PC-9 (cell line): Measurements from ENCODE around the gene SNCAIP. TPM values are rescaled to one million over a fixed set of nuclear protein-coding genes. Genes with fewer than 3 reads are reported as not detected.
"Not testable (repeated sequence)": the region's sequence is repeated elsewhere in the genome, so short reads cannot be mapped to it uniquely, and the experiment has no call there.

Source experiments
- BruUV-seq: library from RNA; stranded (reverse); fragments of 400-500 nt; replicated peaks from 2 replicates; lab custom pipeline; 2021; lab: Mats Ljungman, UMichigan
- CTCF ChIA-PET: fragments of 300-600 bp; sonication (Branson Sonifier 250); formaldehyde crosslinking; loops from one replicate; lab custom pipeline; 2022; ENCODE audit warnings: antibody characterized with exemption; lab: Charles Lee
- POLR2A ChIA-PET: fragments of 300-600 bp; sonication (Branson Sonifier 250); formaldehyde crosslinking; loops from one replicate; lab custom pipeline; 2022; ENCODE audit warnings: antibody characterized with exemption; ENCODE audit not compliant: unreplicated experiment; lab: Charles Lee
- DNase-seq, 2 experiments: peaks; one replicate each; pipeline versions ENCODE4 v3.0.0 to v3.0.0-alpha.2; 2015 to 2022; ENCODE audit warnings: mixed read lengths in 1 of 2
- H2AFZ ChIP-seq: fragments of 200-600 bp; sonication (generic); 2 replicates; pipeline ENCODE4 v1.8.1; 2017; ENCODE audit warnings: antibody characterized with exemption
- H3F3A ChIP-seq: fragments of 200-600 bp; sonication (generic); 2 replicates; pipeline ENCODE4 v1.8.1; 2017; ENCODE audit warnings: antibody characterized with exemption, mild to moderate bottlenecking, low read depth; ENCODE audit not compliant: insufficient read depth
- H3K27ac ChIP-seq: fragments of 200-600 bp; sonication (generic); 2 replicates; pipeline ENCODE4 v1.6.1; 2016; ENCODE audit warnings: mixed run types
- H3K27me3 ChIP-seq: fragments of 200-600 bp; sonication (generic); 2 replicates; pipeline ENCODE4 v1.6.1; 2016; ENCODE audit warnings: low read depth, mixed run types; ENCODE audit not compliant: insufficient read depth
- H3K36me3 ChIP-seq: fragments of 200-600 bp; sonication (generic); 2 replicates; pipeline ENCODE4 v1.6.1; 2016; ENCODE audit warnings: low read depth, mixed run types
- H3K4me1 ChIP-seq: fragments of 200-600 bp; sonication (generic); replicated peaks from 2 replicates; pipeline ENCODE4 v1.6.1; 2016; ENCODE audit warnings: mixed run types; ENCODE audit not compliant: insufficient read depth
- H3K4me2 ChIP-seq: fragments of 200-600 bp; sonication (generic); 2 replicates; pipeline ENCODE4 v1.6.1; 2017; ENCODE audit warnings: mixed run types
- H3K4me3 ChIP-seq: fragments of 200-600 bp; sonication (generic); 2 replicates; pipeline ENCODE4 v1.6.1; 2016; ENCODE audit warnings: mixed run types
- H3K79me2 ChIP-seq: fragments of 200-600 bp; sonication (generic); 2 replicates; pipeline ENCODE4 v1.6.1; 2017; ENCODE audit warnings: low read depth, mixed run types
- H3K9me2 ChIP-seq: fragments of 200-600 bp; sonication (generic); 2 replicates; pipeline ENCODE4 v1.8.1; 2017; ENCODE audit warnings: mild to moderate bottlenecking; ENCODE audit not compliant: insufficient read depth
- H3K9me3 ChIP-seq: fragments of 200-600 bp; sonication (generic); 2 replicates; pipeline ENCODE4 v1.8.1; 2016; ENCODE audit warnings: low read depth; ENCODE audit not compliant: insufficient read depth
- H4K20me1 ChIP-seq: fragments of 200-600 bp; sonication (generic); 2 replicates; pipeline ENCODE4 v1.8.1; 2017; ENCODE audit not compliant: insufficient read depth
- EZH2 ChIP-seq: fragments of 200-600 bp; sonication (generic); IDR thresholded peaks from 2 replicates; pipeline ENCODE4 v1.8.0; 2017; ENCODE audit warnings: antibody characterized with exemption, low read depth
- intact Hi-C: fragments of 100-400 bp; cut with micrococcal nuclease; formaldehyde crosslinking; loops from one replicate; pipeline ENCODE4 v1.10.0; 2022; ENCODE audit not compliant: unreplicated experiment
- total RNA-seq: library from RNA; stranded (reverse); gene quantifications from 2 replicates; pipeline ENCODE4 v1.2.3, GENCODE V29; 2021
- TF ChIP-seq, protein P1 (sequence below): fragments of 200-600 bp; sonication (generic); conservative IDR thresholded peaks from 2 replicates; pipeline ENCODE4 v1.6.1; 2017; ENCODE audit warnings: mixed run types, antibody characterized with exemption, mild to moderate bottlenecking, moderate library complexity

SNCAIP gene
- total RNA-seq, 1 experiment from 2014 or later: not detected

DNA sequence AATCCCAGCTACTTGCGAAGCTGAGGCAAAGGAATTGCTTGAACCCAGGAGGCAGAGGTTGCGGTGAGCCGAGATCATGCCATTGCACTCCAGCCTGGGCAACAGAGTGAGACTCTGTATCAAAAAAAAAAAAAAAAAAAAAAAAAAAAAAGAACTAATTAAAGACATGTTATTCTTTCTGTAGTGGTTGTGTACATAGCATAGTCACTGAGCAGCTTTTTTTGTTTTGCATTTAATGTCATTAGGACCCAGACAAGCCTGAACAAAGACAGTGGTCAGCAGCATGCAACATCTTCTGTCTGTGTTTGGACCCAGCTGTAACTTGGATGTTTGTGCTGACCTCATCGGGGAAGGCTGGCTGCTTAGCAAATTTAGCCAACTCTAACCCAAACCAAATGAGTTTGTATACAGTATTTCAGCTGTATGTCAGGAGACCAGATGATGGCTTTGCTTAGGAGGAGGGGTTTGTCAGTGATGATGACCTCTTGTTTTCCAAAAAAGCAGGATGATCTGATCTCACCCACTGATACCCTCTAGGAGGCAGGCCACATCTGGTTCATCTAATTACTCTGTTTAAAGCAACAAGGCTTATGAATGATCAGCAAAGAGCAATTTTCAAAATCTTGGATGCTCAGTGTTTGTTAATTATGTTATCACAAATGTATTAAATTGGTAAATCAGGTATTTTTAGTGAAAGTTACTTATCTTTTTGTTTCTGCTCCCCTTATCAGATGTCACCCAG is 39.5 kb downstream of the SNCAIP start:
- Histone ChIP-seq H3K27ac (no peak overlapping the region), H3K9me2 (no peaks in the 10 kb centered on the region), H3K36me3 (no peaks in the 10 kb centered on the region), H3K4me2 (no peak overlapping the region), H3K9me3 (no peaks in the 10 kb centered on the region), H3K79me2 (no peaks in the 10 kb centered on the region), H3F3A (no peaks in the 10 kb centered on the region), H3K27me3 (no peaks in the 10 kb centered on the region), H3K4me1 (no peaks in the 10 kb centered on the region), H3K4me3 (no peak overlapping the region), H2AFZ (no peak overlapping the region), H4K20me1 (no peaks in the 10 kb centered on the region)
- TF ChIP-seq, protein P1, sequence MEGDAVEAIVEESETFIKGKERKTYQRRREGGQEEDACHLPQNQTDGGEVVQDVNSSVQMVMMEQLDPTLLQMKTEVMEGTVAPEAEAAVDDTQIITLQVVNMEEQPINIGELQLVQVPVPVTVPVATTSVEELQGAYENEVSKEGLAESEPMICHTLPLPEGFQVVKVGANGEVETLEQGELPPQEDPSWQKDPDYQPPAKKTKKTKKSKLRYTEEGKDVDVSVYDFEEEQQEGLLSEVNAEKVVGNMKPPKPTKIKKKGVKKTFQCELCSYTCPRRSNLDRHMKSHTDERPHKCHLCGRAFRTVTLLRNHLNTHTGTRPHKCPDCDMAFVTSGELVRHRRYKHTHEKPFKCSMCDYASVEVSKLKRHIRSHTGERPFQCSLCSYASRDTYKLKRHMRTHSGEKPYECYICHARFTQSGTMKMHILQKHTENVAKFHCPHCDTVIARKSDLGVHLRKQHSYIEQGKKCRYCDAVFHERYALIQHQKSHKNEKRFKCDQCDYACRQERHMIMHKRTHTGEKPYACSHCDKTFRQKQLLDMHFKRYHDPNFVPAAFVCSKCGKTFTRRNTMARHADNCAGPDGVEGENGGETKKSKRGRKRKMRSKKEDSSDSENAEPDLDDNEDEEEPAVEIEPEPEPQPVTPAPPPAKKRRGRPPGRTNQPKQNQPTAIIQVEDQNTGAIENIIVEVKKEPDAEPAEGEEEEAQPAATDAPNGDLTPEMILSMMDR: no peak
- TF ChIP-seq EZH2: no peak
- no TSS peak for BruUV-seq
- intact Hi-C loops: no loop called here
- ChIA-PET POLR2A (no interaction called here), CTCF (no interaction called here)
- no peak for DNase-seq

DNA sequence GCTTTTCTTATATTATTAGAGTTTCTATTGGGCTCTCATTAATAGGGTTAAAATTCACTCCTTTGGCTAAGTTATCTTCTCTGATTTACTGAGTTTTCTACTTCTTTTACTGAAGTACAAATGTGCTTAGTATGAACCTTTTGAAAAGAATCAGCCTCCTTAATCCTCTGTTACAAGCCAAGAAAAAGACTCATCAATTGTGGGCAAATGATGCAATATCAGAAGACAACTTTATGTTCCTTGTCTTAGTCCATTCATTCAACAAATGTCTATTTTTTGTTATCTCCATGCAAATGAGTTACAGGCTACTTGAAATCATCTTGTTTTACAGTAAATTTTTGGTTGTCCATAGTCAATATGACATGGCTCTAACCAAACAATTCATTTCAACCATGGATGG is 40.3 kb downstream of the SNCAIP start:
- DNase-seq: no peak
- BruUV-seq: no TSS peak
- no peaks in the 10 kb centered on the region for H3K36me3 ChIP-seq
- CTCF ChIA-PET: no interaction called here
- TF ChIP-seq EZH2: no peak
- TF ChIP-seq, protein P1: no peak
- no peak overlapping the region for H3K4me3 ChIP-seq
- H3K9me2 ChIP-seq: no peaks in the 10 kb centered on the region
- intact Hi-C loops: no loop called here
- no peaks in the 10 kb centered on the region for H3K9me3 ChIP-seq
- H3K4me1 ChIP-seq: no peaks in the 10 kb centered on the region
- POLR2A ChIA-PET: no interaction called here
- no peaks in the 10 kb centered on the region for H3K27me3 ChIP-seq
- no peak overlapping the region for H3K27ac ChIP-seq
- H3K79me2 ChIP-seq: no peaks in the 10 kb centered on the region
- no peak overlapping the region for H3K4me2 ChIP-seq
- no peaks in the 10 kb centered on the region for H4K20me1 ChIP-seq
- H3F3A ChIP-seq: no peaks in the 10 kb centered on the region
- no peak overlapping the region for H2AFZ ChIP-seq

DNA sequence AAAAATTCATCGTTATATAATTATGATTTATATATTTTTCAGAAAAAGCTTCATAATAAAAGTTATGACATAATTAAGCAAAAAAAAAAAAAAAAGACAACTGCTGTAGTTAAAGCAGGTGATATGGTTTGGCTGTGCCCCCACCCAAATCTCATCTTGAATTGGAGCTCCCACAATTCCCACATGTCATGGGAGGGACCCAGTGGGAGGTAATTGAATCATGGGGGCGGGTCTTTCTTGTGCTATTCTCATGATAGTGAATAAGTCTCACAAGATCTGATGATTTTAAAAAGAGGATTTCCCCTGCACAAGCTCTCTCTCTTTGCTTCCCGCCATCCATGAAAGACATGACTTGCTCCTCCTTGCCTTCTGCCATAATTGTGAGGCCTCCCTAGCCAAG is 41.3 kb downstream of the SNCAIP start:
- H3K9me3 ChIP-seq, H3K4me1 ChIP-seq, BruUV-seq, H3F3A ChIP-seq, DNase-seq, H3K79me2 ChIP-seq, POLR2A ChIA-PET, H3K4me2 ChIP-seq, CTCF ChIA-PET, H3K36me3 ChIP-seq, H3K27ac ChIP-seq, H4K20me1 ChIP-seq, H3K4me3 ChIP-seq, H3K9me2 ChIP-seq, intact Hi-C loops, H2AFZ ChIP-seq, H3K27me3 ChIP-seq: not testable (repeated sequence)

DNA sequence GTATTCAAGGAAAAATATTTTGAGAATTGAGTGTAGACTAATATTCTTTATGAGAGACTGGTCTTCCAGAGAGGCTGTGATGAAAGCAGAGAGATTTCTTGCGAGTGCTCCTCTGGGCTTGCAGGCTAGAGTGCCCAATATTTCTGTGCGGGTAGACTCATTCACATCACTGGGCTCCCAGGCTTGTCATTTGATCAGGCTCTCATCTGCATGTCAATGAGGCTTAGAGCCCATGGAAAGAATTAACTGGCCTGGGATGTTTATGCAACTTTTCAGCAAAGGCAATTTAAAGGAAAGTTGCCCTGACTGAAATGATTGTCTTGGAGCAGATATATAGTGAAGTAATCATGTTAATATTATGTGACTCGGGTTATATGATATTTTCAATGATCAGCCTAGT is 42.3 kb downstream of the SNCAIP start:
- intact Hi-C loops: no loop called here
- Histone ChIP-seq H3K27me3 (no peaks in the 10 kb centered on the region), H3K27ac (no peak overlapping the region), H3F3A (no peaks in the 10 kb centered on the region), H3K4me3 (no peak overlapping the region), H3K4me1 (no peaks in the 10 kb centered on the region), H3K79me2 (no peaks in the 10 kb centered on the region), H3K9me2 (no peaks in the 10 kb centered on the region), H2AFZ (no peak overlapping the region), H3K9me3 (no peaks in the 10 kb centered on the region), H3K4me2 (no peak overlapping the region), H3K36me3 (no peaks in the 10 kb centered on the region), H4K20me1 (no peaks in the 10 kb centered on the region)
- ChIA-PET CTCF (no interaction called here), POLR2A (no interaction called here)
- no TSS peak for BruUV-seq
- TF ChIP-seq, protein P1: no peak
- no peak for TF ChIP-seq EZH2
- no peak for DNase-seq
